Non-pigmented ciliary epithelial cell (primary cell): Measurements from ENCODE around the gene CIDEC.
A peak's percentile ranks its signal among the peaks of the same experiment; 100 is the strongest.

Experiments used
- DNase-seq: peaks from one replicate; pipeline ENCODE4 v3.0.0-alpha.2; 2010; ENCODE audit warnings: low read depth

The CIDEC gene, protein sequence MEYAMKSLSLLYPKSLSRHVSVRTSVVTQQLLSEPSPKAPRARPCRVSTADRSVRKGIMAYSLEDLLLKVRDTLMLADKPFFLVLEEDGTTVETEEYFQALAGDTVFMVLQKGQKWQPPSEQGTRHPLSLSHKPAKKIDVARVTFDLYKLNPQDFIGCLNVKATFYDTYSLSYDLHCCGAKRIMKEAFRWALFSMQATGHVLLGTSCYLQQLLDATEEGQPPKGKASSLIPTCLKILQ

DNA sequence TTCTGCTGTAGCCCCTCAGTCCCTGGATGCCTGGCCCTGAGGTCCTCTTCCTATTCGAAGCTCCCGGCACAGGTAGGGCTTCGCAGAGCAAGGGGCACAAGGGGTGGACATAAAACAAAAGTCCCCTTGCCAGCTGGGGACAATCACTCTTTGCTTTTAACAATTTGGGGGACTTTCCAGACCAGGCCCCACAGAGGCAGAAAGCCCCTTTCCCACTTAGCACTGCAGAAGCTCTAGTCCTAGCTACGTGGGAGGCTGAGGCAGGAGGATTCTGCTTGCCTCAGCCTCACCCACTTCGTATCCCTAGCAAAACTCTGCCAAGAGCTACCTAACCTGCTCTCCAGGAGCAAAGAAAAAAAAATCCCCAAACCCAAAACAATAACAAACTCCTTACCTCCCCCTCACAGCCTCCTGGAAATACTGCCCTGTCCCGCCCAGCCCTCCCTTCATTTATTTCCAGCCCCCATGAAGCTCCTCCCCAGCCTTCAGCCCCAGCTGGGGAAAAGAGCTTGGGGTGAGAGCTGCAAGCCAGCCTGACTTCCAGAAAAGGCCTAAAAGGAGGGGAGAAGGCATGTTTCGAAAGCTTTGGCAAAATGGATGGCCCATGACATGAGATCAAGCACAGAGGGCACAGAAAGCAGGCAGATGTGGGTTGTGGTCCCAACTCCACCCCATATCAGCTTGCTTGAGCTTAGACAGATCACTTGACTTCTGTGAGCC lies at the start of gene CIDEC:
TSS of gene CIDEC (minus strand) at position 424 of the 720 bp plus-strand sequence. CDS start 1,767 bp downstream, outside the sequence.
- DNase-seq: no peak

DNA sequence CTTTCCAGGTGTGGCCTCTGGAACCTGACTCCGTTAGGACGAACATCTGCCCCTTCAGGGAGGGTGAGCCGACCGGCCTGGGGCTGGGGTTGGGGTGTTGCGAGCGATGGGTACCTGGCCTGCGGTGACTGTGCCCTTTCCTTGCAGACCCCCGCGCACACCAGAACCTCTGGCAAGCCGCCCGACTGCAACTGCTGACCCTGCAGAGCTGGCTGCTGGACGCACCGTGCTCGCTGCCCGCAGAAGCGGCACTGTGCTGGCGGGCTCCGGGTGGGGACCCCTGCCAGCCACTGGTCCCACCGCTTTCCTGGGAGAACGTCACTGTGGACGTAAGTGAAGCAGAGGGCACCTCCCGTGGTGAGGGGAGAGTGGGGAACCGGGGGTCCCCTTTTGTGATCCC lies 48.1 kb upstream of the CIDEC start:
- no peak for DNase-seq

DNA sequence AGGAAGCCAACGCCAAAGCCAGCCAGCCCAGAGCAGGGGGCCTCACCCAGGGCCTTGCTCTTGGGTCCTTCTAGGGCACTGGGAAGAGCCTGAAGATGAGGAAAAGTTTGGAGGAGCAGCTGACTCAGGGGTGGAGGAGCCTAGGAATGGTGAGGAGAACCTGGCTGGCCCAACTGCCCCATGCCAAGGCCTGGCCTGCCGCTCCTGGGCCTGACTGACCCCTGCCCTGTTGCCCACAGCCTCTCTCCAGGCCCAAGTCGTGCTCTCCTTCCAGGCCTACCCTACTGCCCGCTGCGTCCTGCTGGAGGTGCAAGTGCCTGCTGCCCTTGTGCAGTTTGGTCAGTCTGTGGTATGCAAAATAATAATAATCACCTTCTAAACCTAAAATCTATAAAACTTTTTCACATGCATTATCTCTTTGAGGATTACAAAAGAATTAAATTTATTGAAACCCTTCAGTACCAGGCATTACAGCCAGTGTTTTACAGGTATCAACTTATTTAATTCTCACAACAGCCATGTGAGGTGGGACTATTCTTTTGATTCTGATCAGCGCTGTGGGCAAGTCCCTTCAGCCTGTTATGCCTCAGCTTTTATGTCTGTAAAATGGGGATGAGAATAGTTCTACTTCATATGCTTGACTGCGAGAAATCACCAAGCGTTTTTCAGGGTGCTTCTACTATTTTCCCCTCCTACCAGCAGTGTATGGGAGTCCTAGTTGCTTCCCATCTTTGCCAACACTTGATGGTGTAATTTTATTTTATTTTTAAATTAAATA lies 38.4 kb upstream of the CIDEC start:
- no peak for DNase-seq

DNA sequence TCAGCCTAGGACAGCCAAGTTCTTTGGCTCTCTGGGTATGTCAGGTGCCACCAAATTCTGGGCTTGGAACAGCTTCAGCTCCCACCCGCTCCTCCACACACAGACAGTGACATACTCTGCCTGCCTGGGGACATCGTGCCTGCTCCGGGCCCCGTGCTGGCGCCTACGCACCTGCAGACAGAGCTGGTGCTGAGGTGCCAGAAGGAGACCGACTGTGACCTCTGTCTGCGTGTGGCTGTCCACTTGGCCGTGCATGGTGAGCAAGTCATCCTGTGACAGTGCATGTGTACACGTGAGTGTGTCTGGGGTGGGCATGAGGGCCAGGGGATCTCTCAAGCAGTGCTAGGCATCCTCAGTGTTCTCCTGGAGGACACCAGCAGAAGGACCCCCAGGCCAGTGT lies 37.8 kb upstream of the CIDEC start:
- DNase-seq: no peak

DNA sequence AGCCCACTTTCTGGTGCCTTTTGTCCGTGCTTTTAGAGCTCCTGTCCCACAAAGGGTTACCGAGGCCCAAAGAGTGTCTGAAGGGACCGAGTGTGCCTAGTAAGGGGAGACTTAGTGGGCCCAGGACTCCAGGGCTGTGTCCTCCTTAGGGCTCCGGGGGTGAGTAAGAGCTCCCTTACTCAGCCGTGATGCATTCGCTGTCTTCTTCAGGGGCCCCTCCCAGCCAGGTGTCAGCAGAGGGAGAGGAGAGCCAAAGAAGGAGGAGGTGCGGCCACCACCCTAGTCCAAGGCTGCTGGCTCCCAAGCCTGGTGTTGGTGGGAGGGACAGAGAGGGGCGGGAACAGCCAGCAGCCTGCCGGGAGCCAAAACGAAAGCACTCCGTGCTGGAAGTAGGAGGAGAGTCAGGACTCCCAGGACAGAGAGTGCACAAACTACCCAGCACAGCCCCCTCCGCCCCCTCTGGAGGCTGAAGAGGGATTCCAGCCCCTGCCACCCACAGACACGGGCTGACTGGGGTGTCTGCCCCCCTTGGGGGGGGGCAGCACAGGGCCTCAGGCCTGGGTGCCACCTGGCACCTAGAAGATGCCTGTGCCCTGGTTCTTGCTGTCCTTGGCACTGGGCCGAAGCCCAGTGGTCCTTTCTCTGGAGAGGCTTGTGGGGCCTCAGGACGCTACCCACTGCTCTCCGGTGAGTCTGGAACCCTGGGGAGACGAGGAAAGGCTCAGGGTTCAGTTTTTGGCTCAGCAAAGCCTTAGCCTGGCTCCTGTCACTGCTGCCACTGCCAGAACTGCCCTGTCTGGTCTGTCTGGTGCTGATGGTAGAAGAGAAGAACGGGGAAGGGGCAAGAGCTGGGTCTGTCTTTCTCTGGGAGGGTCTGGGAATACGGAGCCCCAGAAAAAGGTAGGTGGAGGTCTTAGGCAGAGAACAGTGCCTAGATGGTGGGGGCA lies 37.0 kb upstream of the CIDEC start, which contains the start of gene IL17RC:
TSS of gene IL17RC (plus strand) at position 365 of the 947 bp plus-strand sequence. CDS start at position 583, 218 bp downstream.
- DNase-seq: no peak

DNA sequence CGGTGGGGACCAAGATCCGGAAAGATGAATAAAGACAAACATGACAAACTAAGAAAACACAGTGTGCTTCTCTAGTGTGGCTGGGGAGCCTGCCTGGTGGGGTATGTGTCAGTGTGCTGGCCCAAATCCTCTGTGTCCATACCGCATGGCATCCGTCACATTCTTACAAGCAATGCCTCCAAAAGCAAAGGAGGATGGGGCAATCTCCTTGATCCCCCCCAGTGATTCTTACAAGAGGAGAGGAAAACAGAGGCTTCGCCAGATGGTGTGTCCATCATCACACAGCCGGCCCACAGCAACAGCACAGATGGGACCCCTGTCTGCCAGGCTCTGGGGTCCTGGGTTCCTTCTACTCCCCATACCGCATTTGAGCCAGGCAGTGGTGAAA lies 36.3 kb upstream of the CIDEC start:
- DNase-seq: no peak

DNA sequence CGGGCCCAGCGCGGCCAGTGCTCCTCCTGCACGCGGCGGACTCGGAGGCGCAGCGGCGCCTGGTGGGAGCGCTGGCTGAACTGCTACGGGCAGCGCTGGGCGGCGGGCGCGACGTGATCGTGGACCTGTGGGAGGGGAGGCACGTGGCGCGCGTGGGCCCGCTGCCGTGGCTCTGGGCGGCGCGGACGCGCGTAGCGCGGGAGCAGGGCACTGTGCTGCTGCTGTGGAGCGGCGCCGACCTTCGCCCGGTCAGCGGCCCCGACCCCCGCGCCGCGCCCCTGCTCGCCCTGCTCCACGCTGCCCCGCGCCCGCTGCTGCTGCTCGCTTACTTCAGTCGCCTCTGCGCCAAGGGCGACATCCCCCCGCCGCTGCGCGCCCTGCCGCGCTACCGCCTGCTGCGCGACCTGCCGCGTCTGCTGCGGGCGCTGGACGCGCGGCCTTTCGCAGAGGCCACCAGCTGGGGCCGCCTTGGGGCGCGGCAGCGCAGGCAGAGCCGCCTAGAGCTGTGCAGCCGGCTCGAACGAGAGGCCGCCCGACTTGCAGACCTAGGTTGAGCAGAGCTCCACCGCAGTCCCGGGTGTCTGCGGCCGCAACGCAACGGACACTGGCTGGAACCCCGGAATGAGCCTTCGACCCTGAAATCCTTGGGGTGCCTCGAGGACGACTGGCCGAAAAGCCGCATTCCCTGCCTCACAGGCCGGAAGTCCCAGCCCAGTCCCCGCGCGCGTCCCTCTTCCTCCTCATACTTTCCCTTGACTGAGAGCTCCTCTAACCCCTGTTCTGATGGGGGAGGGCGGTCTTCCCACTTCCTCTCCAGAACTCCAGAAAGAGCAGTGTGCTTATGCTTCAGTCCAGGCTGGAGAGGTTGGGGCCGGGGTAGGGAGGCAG lies 35.4 kb upstream of the CIDEC start:
- no peak for DNase-seq

DNA sequence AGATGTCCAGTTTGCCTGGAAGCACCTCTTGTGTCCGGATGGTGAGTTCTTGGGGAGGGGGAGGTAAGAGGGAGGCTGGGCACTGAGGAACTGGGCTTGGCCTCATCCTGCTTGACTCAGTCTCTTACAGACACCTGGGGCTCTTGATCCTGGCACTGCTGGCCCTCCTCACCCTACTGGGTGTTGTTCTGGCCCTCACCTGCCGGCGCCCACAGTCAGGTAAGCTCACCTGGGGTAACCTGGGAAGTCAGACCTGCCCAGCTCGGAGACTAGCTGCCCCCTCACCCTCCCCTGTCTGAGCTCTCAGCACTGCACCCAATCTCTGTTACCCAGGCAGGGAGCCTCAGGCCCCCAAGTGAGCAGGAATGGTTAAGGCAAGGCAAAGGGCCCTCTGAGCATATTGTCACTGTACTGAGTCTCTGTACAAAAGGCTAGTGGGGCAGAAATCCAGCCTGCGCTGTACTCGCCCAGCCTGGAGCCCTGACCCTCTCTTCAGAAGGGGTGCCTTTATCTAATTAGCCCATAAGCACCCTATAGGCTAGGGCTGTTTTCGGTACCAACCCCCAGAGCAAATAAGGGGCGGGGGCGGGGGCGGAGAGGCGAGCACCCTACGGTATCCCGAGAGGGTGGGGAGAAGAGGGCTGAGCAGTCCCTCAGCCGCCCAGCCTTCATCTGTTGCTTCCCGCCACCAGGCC lies 34.7 kb upstream of the CIDEC start:
- no peak for DNase-seq

DNA sequence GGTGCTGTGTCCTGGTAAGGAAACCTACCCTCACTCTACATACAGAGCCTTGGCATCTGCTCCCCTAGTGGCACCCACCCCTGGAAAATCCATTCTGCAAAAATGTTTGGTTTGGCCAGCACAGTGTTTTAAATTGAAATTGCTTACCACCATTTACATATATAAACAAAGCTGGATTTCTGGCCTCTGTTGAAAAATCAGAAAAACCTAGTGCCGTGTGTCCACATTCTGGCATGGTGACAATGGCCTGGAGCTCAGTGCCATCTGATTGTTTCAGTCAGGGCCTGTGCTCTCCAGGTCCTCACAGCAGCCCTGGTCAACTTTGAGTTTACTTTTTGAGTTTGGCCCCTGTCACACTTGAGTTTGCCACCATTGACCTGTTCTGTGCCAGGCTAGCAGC lies 34.0 kb upstream of the CIDEC start:
- DNase-seq: no peak

DNA sequence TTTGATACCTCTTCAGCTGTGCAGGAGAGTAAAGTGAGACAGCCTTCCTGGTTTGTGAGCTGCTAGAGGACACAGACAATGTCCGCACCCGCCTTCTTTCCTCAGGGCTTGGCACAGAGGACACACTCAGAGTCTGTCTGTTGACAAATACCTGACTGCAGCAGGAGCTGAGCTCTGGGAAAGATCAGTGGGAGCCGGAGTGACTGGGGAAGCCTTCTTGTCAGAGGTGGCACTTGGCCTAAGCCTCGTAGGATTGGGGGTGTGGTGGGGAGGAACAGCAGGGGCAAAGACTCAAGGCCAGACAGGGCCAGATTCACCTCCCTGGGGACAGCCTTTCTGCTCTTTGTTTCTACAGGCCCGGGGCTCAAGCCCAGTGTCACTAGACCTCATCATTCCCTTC lies 33.5 kb upstream of the CIDEC start:
- no peak for DNase-seq

DNA sequence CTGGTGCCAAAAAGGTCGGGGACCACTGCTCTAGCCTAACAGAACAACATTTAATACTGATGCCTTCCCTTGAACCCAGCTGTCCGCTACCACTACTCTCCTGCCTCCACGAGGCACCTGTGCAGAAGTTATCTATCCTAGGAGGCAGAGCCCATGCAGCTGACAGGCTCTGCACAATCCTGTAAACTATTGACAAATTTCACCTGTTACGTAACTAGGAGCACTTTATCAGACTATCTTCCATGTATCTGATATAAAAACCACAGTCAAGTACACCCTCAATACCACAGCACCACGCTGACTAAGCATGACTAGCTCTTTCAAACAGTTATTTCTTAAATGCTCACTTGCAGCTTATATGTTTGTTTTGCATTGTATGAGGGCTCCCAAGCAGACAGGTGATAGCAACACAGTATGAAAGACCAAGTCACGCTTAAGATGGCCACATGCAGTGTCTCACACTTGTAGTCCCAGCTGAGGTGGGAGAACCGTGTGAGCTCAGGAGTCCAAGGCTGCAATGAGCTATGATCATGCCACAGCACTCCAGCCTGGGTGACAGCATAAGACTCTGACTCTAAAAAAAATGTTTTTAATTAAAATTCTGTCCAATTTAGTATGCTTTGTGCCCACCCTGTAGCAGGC lies 32.4 kb upstream of the CIDEC start:
- peak; percentile 55 for DNase-seq

DNA sequence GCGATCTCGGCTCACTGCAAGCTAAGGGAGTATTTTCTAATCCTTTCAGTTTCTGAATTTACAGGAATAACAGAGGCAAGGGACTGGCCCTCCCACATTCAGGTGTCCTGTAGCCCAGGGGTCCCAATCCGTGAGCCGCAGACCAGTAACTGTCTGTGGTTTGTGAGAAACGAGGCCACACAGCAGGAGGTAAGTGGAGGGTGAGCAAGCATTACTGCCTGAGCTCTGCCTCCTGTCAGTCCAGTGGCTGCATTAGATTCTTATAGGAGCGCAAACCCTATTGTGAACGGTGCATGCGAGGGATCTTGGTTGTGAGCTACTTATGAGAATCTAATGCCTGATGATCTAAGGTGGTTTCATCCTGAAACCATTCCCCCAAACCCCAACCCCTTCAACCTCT lies 31.8 kb upstream of the CIDEC start:
- no peak for DNase-seq

DNA sequence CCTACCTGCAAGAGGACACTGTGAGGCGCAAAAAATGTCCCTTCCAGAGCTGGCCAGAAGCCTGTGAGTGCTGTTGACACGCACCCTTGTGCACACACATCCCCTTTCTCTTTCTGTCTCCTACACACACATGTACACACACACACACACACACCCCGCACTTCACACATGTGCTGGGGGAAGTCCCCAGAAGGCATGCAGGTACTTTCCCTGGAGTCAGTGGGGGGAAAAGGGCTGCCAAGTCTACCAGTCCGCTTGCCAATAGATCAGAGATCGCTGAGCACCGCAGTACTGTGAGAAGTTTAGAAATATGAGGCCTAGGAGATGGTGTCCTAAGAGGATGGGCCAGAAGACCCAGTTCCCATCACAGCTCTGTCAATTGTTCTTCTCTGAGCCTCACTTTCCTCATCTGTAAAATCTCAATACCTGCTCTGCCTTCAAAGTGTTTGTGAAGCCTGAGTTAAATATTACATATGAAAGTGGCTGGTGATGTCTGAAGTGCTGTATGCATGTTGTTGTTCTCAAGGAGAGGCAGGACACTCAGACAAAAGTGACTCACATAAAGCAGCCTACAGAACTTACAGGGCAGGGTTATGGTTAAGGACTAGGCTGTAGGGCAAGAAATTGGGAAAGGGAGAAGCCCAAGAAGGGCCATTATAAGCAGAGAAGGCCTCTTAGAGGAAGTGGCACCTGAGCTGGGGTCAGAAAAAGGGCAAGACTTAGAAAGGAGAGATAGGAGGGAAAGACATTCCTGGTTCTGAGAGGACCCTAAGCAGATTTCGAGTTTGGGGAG lies 29.4 kb upstream of the CIDEC start:
- no peak for DNase-seq

DNA sequence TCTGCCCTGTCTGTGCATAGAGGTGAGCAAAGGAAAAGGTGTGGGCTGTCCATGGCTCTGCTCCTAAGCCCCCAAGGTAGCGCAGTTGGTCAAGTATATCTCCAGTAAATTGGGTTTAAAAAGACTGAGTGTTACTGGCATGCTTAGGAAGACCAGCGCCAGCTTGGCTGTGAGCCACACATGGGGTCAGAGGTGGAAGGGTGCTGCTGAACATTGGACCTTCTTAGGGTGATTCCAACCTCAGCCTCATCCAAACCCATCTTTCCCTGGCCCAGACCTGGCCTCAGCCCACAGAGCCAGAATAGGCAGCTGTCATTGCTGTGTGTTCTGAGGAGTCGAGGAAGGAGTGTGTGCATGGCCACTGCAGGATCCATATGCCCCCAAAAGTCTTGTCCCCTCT lies 28.2 kb upstream of the CIDEC start:
- no peak for DNase-seq

DNA sequence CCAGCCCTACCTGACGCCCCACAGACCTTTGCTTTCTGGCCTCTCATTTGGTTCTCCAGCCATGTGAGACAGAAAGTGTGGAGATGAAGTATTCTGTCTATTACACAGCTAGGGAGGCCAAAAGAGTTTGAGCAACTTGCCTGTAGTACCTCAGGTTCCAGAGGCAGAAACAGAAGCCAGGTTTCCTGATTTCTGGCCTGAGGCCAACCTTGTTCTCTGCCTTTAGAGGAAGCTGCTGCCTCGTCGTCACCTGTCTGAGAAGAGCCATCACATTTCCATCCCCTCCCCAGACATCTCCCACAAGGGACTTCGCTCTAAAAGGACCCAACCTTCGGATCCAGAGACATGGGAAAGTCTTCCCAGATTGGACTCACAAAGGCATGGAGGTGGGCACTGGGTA lies 26.4 kb upstream of the CIDEC start:
- DNase-seq: no peak

DNA sequence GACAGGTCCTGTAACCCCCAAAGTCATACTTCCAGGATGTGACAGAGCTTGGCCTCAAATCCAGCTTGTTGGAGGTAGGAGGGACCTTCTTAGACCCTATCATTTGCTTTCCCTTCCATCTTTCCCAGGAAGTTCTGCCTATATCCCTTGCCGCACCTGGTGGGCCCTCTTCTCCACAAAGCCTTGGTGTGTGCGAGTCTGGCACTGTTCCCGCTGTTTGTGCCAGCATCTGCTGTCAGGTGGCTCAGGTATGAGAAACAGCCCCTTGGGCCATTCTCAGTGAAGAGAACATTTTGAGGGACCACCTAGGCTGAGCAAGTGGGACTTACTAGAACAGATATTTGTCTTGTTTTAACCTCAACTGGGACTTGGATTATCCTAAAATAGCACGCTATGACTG lies 23.9 kb upstream of the CIDEC start:
- DNase-seq: no peak

DNA sequence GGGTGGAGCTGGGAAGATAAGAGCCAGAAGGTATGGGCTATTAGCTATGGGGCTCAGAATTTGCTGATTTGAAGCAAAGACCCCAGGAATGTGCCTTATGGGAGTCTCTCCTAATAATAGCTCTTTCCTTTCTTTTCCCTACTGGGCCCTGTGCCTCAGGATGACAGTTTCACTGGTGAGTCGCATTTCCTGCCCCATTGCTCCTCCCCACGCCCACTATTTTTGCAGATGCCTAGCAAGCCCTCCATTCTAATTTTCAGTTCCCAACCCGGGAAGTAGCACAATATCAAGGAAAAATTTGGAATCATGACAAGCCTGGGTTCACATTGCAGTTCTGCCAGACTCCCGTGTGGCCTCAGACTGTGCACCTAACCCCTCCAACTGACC lies 23.2 kb upstream of the CIDEC start:
- DNase-seq: no peak

DNA sequence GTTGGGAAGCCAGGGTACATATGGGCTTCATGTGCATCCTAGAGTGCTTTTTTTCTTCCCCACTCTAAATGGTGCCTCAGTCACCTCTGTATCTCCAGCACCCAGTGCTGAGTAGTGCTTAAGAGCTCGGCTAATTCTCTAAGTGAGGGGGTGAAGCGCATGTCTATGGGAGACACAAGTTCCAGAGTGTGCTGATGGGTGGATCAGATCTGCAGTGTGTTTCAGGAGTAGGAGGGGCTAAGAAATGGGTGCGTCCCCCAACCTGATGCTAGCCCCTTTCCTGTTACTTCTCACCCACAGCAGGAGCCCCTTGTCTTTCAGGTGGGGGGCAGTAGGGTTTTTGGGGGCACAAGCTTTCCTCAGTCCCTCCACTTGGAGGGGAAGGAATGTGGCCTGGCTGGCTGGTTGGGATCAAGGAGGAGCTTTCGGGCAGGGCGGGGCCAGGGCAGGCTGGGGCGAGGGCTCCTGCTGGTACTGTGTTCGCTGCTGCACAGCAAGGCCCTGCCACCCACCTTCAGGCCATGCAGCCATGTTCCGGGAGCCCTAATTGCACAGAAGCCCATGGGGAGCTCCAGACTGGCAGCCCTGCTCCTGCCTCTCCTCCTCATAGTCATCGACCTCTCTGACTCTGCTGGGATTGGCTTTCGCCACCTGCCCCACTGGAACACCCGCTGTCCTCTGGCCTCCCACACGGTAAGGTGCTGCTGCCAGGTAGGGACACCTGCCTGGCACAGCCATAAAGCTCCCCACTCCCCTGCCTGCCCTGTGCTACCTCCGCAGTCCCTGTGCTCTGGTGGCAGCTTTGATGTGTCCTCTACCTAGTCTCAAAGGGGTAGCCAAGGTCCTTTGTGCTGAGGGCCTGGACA lies 22.6 kb upstream of the CIDEC start, which contains the start of gene IL17RE:
TSS of gene IL17RE (plus strand) at position 477 of the 866 bp plus-strand sequence. CDS start at position 562, 85 bp downstream.
- DNase-seq: no peak
